Measurements from ENCODE around the gene SNX14. TPM values are rescaled to one million over a fixed set of nuclear protein-coding genes. Genes with fewer than 3 reads are reported as not detected.

Gene SNX14
- total RNA-seq, 1 experiment from 2014 or later: 84.8 TPM

GRCh38 chr6:85468326-85468725 is 125.3 kb downstream of the SNX14 start:
- no peak for ATAC-seq
- peak overlapping the region; percentile 25 for H3K9ac ChIP-seq (ENCODE audit: low read length)
- H2AFZ ChIP-seq (ENCODE audit: low read depth, low read length, poor library complexity, severe bottlenecking): no peak overlapping the region
- H3K9me2 ChIP-seq (ENCODE audit: insufficient read depth): no peaks in the 10 kb centered on the region
- no peak overlapping the region for H3K4me3 ChIP-seq (replicated peaks in 1 of 2; ENCODE audit: low read depth in 1 of 2, low read length in 2 of 2)
- POLR2A ChIA-PET: interaction anchor here (1.4 to 1.7 kb wide), 2 partner anchors 10 to 107 kb away, joined by 4 to 9 read pairs; no protein-coding TSS in a partner anchor
- TF ChIP-seq MAX (IDR thresholded peaks at IDR 0.05) (no peak), ZFX (IDR thresholded peaks at IDR 0.05) (no peak), REST (IDR thresholded peaks at IDR 0.05; ENCODE audit: low read depth) (no peak), ELF1 (IDR thresholded peaks at IDR 0.05; ENCODE audit: borderline replicate concordance, low read depth) (no peak), FOSL1 (IDR thresholded peaks at IDR 0.05; ENCODE audit: low read depth) (no peak), CEBPB (IDR thresholded peaks at IDR 0.05; ENCODE audit: low read depth) (no peak), YY1 (IDR thresholded peaks at IDR 0.05; ENCODE audit: extremely low read depth, insufficient replicate concordance, low read depth, low read length) (no peak), ZNF274 (IDR thresholded peaks at IDR 0.05; ENCODE audit: low read depth, low read length) (no peak), POLR2A (IDR thresholded peaks at IDR 0.05; ENCODE audit: borderline replicate concordance, extremely low read depth, insufficient read depth, insufficient read length) (no peak), ZBTB33 (IDR thresholded peaks at IDR 0.05; ENCODE audit: extremely low read depth, insufficient replicate concordance, low read length) (no peak), ATF3 (IDR thresholded peaks at IDR 0.05) (no peak), POLR2AphosphoS5 (IDR thresholded peaks at IDR 0.05; ENCODE audit: low read depth, low read length) (no peak), CTCF (IDR thresholded peaks at IDR 0.05 in 2 of 3, conservative IDR thresholded peaks at IDR 0.05 in 1 of 3; ENCODE audit: borderline replicate concordance in 1 of 3, insufficient read depth in 1 of 3, low read depth in 2 of 3, low read length in 2 of 3) (no peak), SIN3A (IDR thresholded peaks at IDR 0.05; ENCODE audit: low read depth) (no peak)
- H3K79me2 ChIP-seq (ENCODE audit: insufficient read depth, low read length): no peaks in the 10 kb centered on the region
- RAD21 ChIA-PET (ENCODE audit: low non-redundant PET in 1 of 2, low total read pairs in 2 of 2, uncharacterized antibody in 2 of 2, unreplicated experiment in 2 of 2): no interaction called here
- intact Hi-C loops (cut with micrococcal nuclease): loop anchor here (10.0 kb wide), 1 partner anchor 206 kb away; no protein-coding TSS in a partner anchor
- no peaks in the 10 kb centered on the region for H3K9me3 ChIP-seq (ENCODE audit: control insufficient read depth in 1 of 2, insufficient read depth in 1 of 2, low read depth in 1 of 2, low read length in 2 of 2)
- H3K4me1 ChIP-seq (ENCODE audit: control insufficient read depth in 1 of 2, insufficient read depth in 2 of 2, low read length in 2 of 2): peaks cover 34 to 86% of the 10 kb centered on the region in 2 experiments
- no peak overlapping the region for H3K27ac ChIP-seq (ENCODE audit: low read depth, low read length)
- BruUV-seq (replicated peaks): no TSS peak
- H3K4me2 ChIP-seq (ENCODE audit: low read length): peak overlapping the region; percentile 57
- no peaks in the 10 kb centered on the region for H4K20me1 ChIP-seq (ENCODE audit: insufficient read depth)
- 0 out of 4 replicates have a peak, but pooled peaks cover 0 to 9% of the 10 kb centered on the region in 2 experiments for H3K36me3 ChIP-seq (ENCODE audit: control insufficient read depth in 1 of 2, insufficient read depth in 2 of 2, low read length in 2 of 2)
- CTCF ChIA-PET: interaction anchor here (3.3 kb wide), 1 partner anchor 15 kb away, joined by 17 read pairs; no protein-coding TSS in a partner anchor
- H3K27me3 ChIP-seq (ENCODE audit: insufficient read depth, low read length): no peaks in the 10 kb centered on the region
- no peak for DNase-seq (ENCODE audit: low read depth, low spot score)
